Keratinocyte (primary cell): ENCODE measurements around the gene TBCD. TPM values are rescaled to one million over a fixed set of nuclear protein-coding genes. Genes with fewer than 3 reads are reported as not detected.

Experiments
- DNase-seq: peaks from one replicate; pipeline ENCODE4 v3.0.0-alpha.2; 2011; ENCODE audit warnings: low read depth, missing footprints, low spot score
- FAIRE-seq: peaks from 2 replicates; lab custom pipeline; 2011; peaks lifted over from hg19 to GRCh38; lab: Jason Lieb, UNC
- H2AFZ ChIP-seq: 2 replicates; pipeline ENCODE4 v1.6.0; 2012; ENCODE audit warnings: low read length, control low read depth, inconsistent platforms; ENCODE audit not compliant: control insufficient read depth
- H3K27ac ChIP-seq: 2 replicates; pipeline ENCODE4 v1.5.1; 2011; ENCODE audit warnings: low read length; ENCODE audit not compliant: control insufficient read depth, insufficient read depth
- H3K27me3 ChIP-seq: 3 replicates; pipeline ENCODE4 v1.6.0; 2011; ENCODE audit warnings: low read length; ENCODE audit not compliant: control insufficient read depth, insufficient read depth; ENCODE audit errors: extremely low read depth
- H3K36me3 ChIP-seq, 2 experiments: 2 replicates in 1 of 2; 3 replicates in 1 of 2; pipeline ENCODE4 v1.5.1; 2011; ENCODE audit warnings: low read length in 2 of 2, mild to moderate bottlenecking in 1 of 2; ENCODE audit not compliant: control insufficient read depth in 2 of 2, insufficient read depth in 2 of 2; ENCODE audit errors: extremely low read depth in 1 of 2
- H3K4me1 ChIP-seq: 3 replicates; pipeline ENCODE4 v1.5.1; 2011; ENCODE audit warnings: low read length; ENCODE audit not compliant: control insufficient read depth, insufficient read depth; ENCODE audit errors: extremely low read depth
- H3K4me2 ChIP-seq: 3 replicates; pipeline ENCODE4 v1.6.0; 2011; ENCODE audit warnings: low read depth, low read length; ENCODE audit not compliant: control insufficient read depth, insufficient read depth; ENCODE audit errors: extremely low read depth
- H3K4me3 ChIP-seq, 3 experiments: fragments of 200-600 bp in 1 of 3; sonication (generic) in 1 of 3; 2 replicates in 2 of 3; 3 replicates in 1 of 3; pipeline ENCODE4 v1.5.1; 2011 to 2016; ENCODE audit warnings: low read length in 3 of 3, mild to moderate bottlenecking in 3 of 3, control low read depth in 2 of 3, inconsistent platforms in 1 of 3, low read depth in 1 of 3, mixed read lengths in 1 of 3, mixed run types in 1 of 3, moderate library complexity in 1 of 3; ENCODE audit not compliant: control insufficient read depth in 2 of 3, insufficient read depth in 2 of 3; ENCODE audit errors: extremely low read depth in 1 of 3
- H3K79me2 ChIP-seq: 2 replicates; pipeline ENCODE4 v1.6.0; 2012; ENCODE audit warnings: low read length; ENCODE audit not compliant: control insufficient read depth, insufficient read depth
- H3K9ac ChIP-seq: 3 replicates; pipeline ENCODE4 v1.6.0; 2011; ENCODE audit warnings: low read length; ENCODE audit not compliant: control insufficient read depth, insufficient read depth; ENCODE audit errors: extremely low read depth
- H3K9me1 ChIP-seq: 3 replicates; pipeline ENCODE4 v1.6.0; 2011; ENCODE audit warnings: low read length; ENCODE audit not compliant: control insufficient read depth, insufficient read depth; ENCODE audit errors: extremely low read depth
- H3K9me3 ChIP-seq: 2 replicates; pipeline ENCODE4 v1.5.1; 2012; ENCODE audit warnings: low read depth, low read length; ENCODE audit not compliant: control insufficient read depth
- H4K20me1 ChIP-seq: 3 replicates; pipeline ENCODE4 v1.6.0; 2011; ENCODE audit warnings: low read length; ENCODE audit not compliant: control insufficient read depth, insufficient read depth; ENCODE audit errors: extremely low read depth
- EZH2 ChIP-seq: IDR thresholded peaks from one replicate; pipeline ENCODE4 v1.6.1; 2012; ENCODE audit warnings: inconsistent platforms, mild to moderate bottlenecking, low read length, moderate library complexity
- dilution Hi-C: fragments of 300-500 bp; cut with MboI; formaldehyde crosslinking; loops from one replicate; pipeline ENCODE4 v1.7.0; 2020; ENCODE audit warnings: low sequenced_read_pairs; ENCODE audit not compliant: extremely low pct_ligation_motif_present
- polyA plus RNA-seq, 5 experiments: library from polyadenylated mRNA; depleted of rRNA in 3 of 5; stranded (reverse) in 3 of 5; stranded (forward) in 1 of 5; unstranded in 1 of 5; fragments of >200 nt; gene quantifications; 1 replicate in 1 of 5; 2 replicates in 3 of 5; 3 replicates in 1 of 5; pipeline versions ENCODE4 v1.2.1 to v1.2.3, GENCODE V29; 2011 to 2012; ENCODE audit warnings: missing spikeins in 2 of 5, low read depth in 1 of 5, low replicate concordance in 1 of 5
- TF ChIP-seq, protein P1 (sequence below), 3 experiments: IDR thresholded peaks in 1 of 3; conservative IDR thresholded peaks in 1 of 3; optimal IDR thresholded peaks in 1 of 3; 2 replicates in 2 of 3; 3 replicates in 1 of 3; pipeline versions ENCODE3 to v1.5.1; 2011; ENCODE audit warnings: low read length in 3 of 3, mild to moderate bottlenecking in 3 of 3, moderate library complexity in 2 of 3, control low read depth in 1 of 3, inconsistent platforms in 1 of 3; ENCODE audit not compliant: insufficient read depth in 2 of 3; ENCODE audit errors: extremely low read depth in 1 of 3

TBCD gene
- polyA plus RNA-seq, 1 donor (not counting 4 experiments of a cell fraction or from before 2014, with no cell fraction given), result 36.2 TPM

DNA sequence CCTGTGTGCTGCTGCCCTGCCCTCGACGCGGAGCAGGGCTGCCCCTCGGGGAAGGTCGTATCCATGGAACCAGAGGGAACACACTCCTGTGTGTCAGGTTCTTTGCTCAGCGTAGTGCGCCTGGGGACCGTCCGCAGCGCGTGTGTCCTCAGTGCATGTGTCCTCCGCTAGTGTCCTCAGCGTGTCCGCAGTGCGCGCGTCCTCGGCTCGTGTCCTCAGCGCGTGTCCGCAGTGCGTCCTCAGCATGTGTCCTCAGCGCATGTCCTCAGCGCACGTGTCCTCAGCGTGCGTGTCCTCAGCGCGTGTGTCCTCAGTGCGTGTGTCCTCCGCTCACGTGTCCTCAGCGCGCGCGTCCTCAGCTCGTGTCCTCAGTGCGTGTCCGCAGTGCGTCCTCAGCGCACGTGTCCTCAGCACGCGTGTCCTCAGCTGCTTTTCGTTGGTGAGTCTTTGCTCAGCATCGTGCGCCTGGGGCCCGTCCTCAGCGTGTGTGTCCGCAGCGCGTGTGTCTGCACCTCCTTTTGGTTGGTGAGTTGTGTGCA lies 147.2 kb downstream of the TBCD start:
- Histone ChIP-seq H3K36me3 (peaks cover 7 to 13% of the 10 kb centered on the region in 2 experiments), H3K4me3 (no peak overlapping the region), H3K9me3 (no peaks in the 10 kb centered on the region), H3K9me1 (no peaks in the 10 kb centered on the region), H3K27ac (no peak overlapping the region), H3K9ac (no peak overlapping the region), H4K20me1 (no peaks in the 10 kb centered on the region), H3K4me2 (no peak overlapping the region), H3K27me3 (no peaks in the 10 kb centered on the region), H2AFZ (no peak overlapping the region), H3K79me2 (peaks cover 8% of the 10 kb centered on the region), H3K4me1 (no peaks in the 10 kb centered on the region)
- TF ChIP-seq, protein P1, sequence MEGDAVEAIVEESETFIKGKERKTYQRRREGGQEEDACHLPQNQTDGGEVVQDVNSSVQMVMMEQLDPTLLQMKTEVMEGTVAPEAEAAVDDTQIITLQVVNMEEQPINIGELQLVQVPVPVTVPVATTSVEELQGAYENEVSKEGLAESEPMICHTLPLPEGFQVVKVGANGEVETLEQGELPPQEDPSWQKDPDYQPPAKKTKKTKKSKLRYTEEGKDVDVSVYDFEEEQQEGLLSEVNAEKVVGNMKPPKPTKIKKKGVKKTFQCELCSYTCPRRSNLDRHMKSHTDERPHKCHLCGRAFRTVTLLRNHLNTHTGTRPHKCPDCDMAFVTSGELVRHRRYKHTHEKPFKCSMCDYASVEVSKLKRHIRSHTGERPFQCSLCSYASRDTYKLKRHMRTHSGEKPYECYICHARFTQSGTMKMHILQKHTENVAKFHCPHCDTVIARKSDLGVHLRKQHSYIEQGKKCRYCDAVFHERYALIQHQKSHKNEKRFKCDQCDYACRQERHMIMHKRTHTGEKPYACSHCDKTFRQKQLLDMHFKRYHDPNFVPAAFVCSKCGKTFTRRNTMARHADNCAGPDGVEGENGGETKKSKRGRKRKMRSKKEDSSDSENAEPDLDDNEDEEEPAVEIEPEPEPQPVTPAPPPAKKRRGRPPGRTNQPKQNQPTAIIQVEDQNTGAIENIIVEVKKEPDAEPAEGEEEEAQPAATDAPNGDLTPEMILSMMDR (optimal IDR thresholded peaks at IDR 0.05 in 1 of 3, IDR thresholded peaks at IDR 0.05 in 1 of 3, conservative IDR thresholded peaks at IDR 0.05 in 1 of 3; ENCODE audit: extremely low read depth in 1 of 3, insufficient read depth in 2 of 3, low read length in 3 of 3), result no peak
- no peak for TF ChIP-seq EZH2
- dilution Hi-C loops, result no loop called here
- FAIRE-seq (no peak), DNase-seq (no peak)

DNA sequence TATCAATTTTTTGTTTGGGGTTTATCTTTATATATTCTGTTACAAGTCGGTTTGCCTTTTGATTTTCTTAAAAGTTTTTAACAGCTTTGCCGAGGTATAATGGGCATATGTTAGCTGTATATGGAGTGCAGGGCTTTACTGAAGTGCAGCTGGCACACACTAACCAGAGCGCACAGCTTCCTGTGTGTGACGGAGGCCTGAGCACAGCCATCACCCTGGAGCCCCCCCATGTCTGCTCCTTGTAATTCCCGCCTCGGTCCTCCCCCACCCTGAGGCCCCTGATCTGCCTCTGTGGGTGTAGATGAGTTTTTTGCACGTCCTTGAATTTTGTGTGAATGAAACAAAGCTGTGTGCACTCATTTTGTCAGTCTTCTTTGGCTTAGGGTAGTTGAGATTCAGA lies 148.1 kb downstream of the TBCD start:
- Histone ChIP-seq H3K4me2 (no peak overlapping the region), H3K79me2 (peaks cover 8% of the 10 kb centered on the region), H4K20me1 (no peaks in the 10 kb centered on the region), H3K9ac (no peak overlapping the region), H3K27me3 (no peaks in the 10 kb centered on the region), H3K36me3 (peaks cover 8 to 12% of the 10 kb centered on the region in 2 experiments), H3K27ac (no peak overlapping the region), H3K4me3 (no peak overlapping the region), H3K9me1 (no peaks in the 10 kb centered on the region), H2AFZ (no peak overlapping the region), H3K9me3 (no peaks in the 10 kb centered on the region), H3K4me1 (no peaks in the 10 kb centered on the region)
- DNase-seq (no peak), FAIRE-seq (no peak)
- dilution Hi-C loops, result no loop called here
- TF ChIP-seq, protein P1 (optimal IDR thresholded peaks at IDR 0.05 in 1 of 3, IDR thresholded peaks at IDR 0.05 in 1 of 3, conservative IDR thresholded peaks at IDR 0.05 in 1 of 3; ENCODE audit: extremely low read depth in 1 of 3, insufficient read depth in 2 of 3, low read length in 3 of 3), result no peak
- TF ChIP-seq EZH2, result no peak
